Retinal pigment epithelial cell (primary cell): ENCODE results near the gene TRPC4.
A peak's percentile ranks its signal among the peaks of the same experiment; 100 is the strongest.

ENCODE experiments used
- DNase-seq: peaks from one replicate; pipeline ENCODE4 v3.0.0-alpha.2; 2010; ENCODE audit warnings: low read depth
- H3K4me3 ChIP-seq: 2 replicates; pipeline ENCODE4 v1.5.1; 2011; ENCODE audit warnings: mild to moderate bottlenecking, low read length, control low read depth, moderate library complexity
- CTCF ChIP-seq: conservative IDR thresholded peaks from 2 replicates; pipeline ENCODE4 v1.5.1; 2011; ENCODE audit warnings: low read depth, low read length, control low read depth, inconsistent platforms

The TRPC4 gene

DNA sequence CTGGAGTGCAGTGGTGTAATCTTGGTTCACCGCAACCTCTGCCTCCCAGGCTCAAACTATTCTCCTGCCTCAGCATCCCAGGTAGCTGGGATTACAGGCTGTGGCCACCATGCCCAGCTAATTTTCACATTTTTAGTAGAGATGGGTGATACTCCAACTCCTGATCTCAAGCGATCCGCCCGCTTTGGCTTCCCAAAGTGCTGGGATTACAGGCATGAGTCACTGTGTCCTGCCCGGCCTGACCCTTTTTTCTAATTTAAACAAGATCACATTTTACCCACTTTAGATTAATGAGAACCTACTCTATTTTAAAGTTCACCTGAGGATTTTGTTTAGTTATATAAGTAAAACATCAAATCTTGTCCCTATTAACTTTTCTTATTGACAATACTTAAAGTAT, 179.2 kb downstream of the TRPC4 start:
- no peak for DNase-seq
- no peak overlapping the region for H3K4me3 ChIP-seq
- no peak for TF ChIP-seq CTCF

GRCh38 chr13:37686501-37686900, 183.1 kb downstream of the TRPC4 start:
- no peak for TF ChIP-seq CTCF
- no peak for DNase-seq
- no peak overlapping the region for H3K4me3 ChIP-seq

GRCh38 chr13:37685206-37685605, 184.4 kb downstream of the TRPC4 start:
- DNase-seq, result peak; percentile 67
- no peak for TF ChIP-seq CTCF
- H3K4me3 ChIP-seq, result no peak overlapping the region

GRCh38 chr13:37682496-37682895, 187.1 kb downstream of the TRPC4 start:
- H3K4me3 ChIP-seq, result no peak overlapping the region
- DNase-seq, result no peak
- TF ChIP-seq CTCF, result no peak

DNA sequence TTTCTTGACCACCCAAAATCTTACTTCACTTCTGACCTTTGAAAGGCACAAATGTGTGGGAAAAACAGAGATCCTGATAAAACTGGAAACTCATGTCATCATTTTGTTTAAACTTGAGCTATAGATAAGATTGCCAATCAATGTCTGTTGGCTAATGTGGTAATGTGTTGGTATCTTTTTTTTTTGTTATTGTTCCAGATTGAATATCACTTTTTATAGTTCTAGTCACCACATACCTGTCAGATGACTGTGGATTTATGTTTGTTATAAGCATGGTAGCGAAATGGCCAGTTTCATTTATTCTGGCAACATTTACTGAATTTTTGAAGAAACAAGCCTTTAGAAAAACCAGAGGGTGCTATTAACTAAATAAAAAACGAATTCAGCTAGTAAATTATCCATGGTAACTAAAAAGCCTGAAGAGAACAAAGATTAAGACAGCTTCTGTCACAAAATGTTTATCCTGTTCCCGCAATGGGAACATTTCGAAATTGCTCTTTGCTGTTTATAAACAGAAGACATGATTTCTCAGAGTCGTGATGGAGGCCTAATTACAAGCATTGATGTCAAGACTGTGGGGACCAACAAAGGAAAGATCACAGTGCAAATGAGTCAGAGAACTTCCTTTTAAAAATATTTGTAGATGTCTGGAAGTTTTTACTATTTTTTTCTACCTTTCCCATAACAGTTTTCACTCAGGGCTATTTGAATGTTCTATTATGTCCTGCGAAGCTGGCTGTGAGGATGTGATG, 188.1 kb downstream of the TRPC4 start:
- no peak overlapping the region for H3K4me3 ChIP-seq
- peak; percentile 40 for DNase-seq
- TF ChIP-seq CTCF, result no peak

DNA sequence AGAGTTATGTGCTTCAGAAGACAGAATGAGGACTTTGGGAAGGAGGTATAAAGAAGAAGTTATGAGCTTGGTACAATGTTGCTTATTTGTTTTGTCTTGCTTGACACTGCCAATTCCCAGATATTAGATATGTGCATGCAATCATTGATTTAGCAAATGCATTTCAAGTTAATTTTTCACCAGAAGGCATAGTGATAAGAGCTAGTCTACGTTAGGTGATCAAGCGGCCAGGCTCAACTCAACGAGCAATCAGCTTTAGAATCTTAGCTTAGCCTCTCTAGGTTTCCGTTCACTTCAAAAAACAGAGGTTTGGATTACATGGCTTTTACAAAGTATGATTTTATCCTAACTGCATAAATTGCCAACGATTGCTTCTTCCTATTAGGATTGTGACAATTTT, 189.4 kb downstream of the TRPC4 start:
- no peak for DNase-seq
- TF ChIP-seq CTCF, result no peak
- no peak overlapping the region for H3K4me3 ChIP-seq

- DNase-seq, result no peak
- no peak overlapping the region for H3K4me3 ChIP-seq
- peak; percentile 32 for TF ChIP-seq CTCF
These were observed 190.5 kb downstream of the TRPC4 start for GRCh38 chr13:37679043-37679442.
